Nasal cavity respiratory epithelium epithelial cell of viscerocranial mucosa (primary cell): ENCODE data around the gene RSPO4. TPM values are rescaled to one million over a fixed set of nuclear protein-coding genes. Genes with fewer than 3 reads are reported as not detected.

Experiments used
- total RNA-seq: library from RNA; depleted of rRNA; stranded (reverse); fragments of >200 nt; gene quantifications from 2 replicates; pipeline ENCODE4 v1.2.3, GENCODE V29; 2014

RSPO4 gene
- total RNA-seq: not detected in 2 replicates

DNA sequence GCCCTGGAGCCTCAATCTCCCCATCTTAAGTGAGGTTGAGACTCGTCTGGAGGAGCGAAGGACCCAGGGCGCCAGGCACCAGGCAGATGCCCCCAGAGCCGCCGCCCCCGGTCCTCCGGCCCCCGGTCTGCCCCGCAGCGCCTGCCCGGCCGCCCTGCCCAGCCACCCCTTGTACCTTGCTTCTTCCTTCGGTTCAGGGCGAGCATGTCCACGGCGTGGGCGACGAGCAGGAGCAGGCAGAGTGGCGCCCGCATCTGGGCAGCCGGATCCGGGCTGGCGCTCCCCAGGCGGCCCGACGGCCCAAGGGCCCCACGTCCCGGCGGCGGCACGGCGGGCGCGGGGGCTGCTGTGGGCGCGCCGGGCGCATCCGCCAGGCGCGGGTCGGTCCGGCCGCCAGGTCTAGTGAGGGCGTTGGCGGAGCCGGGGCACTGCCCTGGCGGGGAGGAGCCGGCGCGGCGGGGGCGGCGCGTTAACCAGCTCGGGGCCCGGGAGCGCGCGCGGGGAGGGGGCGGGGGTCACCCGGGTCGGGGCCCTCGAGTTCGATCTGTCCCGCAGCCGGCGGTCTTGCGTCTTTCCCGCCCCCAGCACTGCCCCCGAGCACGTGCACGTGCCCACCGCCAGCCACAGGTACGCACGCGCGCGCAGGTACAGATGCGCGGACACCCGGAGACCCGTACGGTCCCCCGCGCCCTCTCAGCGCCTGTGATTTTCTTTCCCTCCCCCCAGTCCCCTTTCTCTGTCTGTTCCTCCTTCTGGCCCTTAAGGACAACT is at the start of gene RSPO4:
Gene RSPO4 (minus strand): TSS at position 401 of the 771 bp plus-strand sequence. CDS start 147 bp downstream, at position 254.

DNA sequence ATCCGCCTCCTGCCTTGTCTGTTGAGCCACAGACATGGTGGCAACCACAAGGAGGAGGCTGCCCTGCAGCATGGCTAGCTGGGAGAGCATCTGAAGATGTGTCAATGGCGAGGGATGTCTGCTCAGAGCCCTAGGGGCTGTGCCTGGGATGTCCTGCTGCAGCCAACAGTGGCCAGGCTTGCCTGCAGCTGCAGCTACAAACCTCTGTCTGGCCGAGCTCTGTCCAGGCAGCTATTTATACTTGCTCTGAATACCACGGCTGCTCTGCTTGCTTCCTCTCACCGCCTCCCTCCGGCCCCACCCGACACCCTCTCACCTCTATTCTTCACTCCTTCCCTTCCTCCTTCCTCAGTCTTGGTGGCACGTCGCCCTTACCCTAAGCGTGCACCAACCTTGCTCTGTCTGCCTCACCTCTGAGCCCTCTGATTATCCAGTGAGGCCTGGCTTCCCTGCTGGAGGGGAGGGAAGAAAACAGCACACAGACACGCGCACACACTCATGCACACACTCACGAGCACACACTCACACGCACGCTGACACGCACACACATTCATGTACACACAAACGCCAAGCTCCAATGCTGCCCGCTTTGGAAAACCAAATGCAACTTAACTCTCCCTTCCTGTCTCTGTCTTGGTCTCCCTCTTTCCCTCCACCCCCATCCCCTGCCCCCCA is 85.8 kb downstream of the RSPO4 start, which contains the start of gene ANGPT4:
Gene ANGPT4 (minus strand): TSS at position 210 of the 675 bp plus-strand sequence. CDS start 120 bp downstream, at position 90.

Other genes with a start within 250 kb of the RSPO4 start
- gene SLC52A3, start 233.8 kb downstream of the RSPO4 start, total RNA-seq: 0.34 and 3.5 TPM in 2 replicates
- gene FAM110A, start 168.6 kb downstream of the RSPO4 start, total RNA-seq: 7.9 and 10.3 TPM in 2 replicates
- not detected in 2 replicates for gene ANGPT4, start 86.0 kb downstream of the RSPO4 start, total RNA-seq
- 16.4 and 35.7 TPM in 2 replicates for gene PSMF1, start 116.3 kb upstream of the RSPO4 start, total RNA-seq
- under 0.01 and 0.36 TPM in 2 replicates for gene TMEM74B, start 182.7 kb upstream of the RSPO4 start, total RNA-seq
- gene C20orf202, start 201.1 kb upstream of the RSPO4 start, total RNA-seq: under 0.01 and 0.07 TPM in 2 replicates
- not detected in 2 replicates for gene RAD21L1, start 223.7 kb upstream of the RSPO4 start, total RNA-seq